ENCODE results near the gene IFT122.

IFT122 gene

DNA sequence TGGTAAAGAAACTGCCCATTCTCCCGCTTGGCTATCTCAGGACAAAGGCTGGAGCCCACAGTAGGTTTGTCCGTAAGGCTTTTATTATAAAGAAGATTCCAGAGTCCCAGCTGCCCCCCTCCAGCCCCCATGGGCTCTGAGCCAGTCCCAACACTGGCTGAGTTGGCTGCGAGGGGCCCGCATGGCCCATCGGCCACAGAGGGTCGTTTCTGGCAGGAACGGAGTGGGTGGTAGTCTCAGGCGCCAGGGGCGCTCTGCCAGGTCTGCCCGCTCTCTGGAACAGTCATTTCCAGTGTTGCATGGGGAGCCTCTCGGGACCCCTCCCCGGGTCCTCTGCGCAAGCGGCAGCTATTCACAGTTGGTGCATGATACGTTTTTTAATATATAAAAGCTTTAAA is 115.1 kb downstream of the IFT122 start:
- TF ChIP-seq, protein P1, sequence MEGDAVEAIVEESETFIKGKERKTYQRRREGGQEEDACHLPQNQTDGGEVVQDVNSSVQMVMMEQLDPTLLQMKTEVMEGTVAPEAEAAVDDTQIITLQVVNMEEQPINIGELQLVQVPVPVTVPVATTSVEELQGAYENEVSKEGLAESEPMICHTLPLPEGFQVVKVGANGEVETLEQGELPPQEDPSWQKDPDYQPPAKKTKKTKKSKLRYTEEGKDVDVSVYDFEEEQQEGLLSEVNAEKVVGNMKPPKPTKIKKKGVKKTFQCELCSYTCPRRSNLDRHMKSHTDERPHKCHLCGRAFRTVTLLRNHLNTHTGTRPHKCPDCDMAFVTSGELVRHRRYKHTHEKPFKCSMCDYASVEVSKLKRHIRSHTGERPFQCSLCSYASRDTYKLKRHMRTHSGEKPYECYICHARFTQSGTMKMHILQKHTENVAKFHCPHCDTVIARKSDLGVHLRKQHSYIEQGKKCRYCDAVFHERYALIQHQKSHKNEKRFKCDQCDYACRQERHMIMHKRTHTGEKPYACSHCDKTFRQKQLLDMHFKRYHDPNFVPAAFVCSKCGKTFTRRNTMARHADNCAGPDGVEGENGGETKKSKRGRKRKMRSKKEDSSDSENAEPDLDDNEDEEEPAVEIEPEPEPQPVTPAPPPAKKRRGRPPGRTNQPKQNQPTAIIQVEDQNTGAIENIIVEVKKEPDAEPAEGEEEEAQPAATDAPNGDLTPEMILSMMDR (IDR thresholded peaks at IDR 0.05; ENCODE audit: low read depth, low read length), result no peak
- no peak for DNase-seq (ENCODE audit: low read depth, low spot score)
- in situ Hi-C loops (cut with HindIII; ENCODE audit: low sequenced_read_pairs), result no loop called here

DNA sequence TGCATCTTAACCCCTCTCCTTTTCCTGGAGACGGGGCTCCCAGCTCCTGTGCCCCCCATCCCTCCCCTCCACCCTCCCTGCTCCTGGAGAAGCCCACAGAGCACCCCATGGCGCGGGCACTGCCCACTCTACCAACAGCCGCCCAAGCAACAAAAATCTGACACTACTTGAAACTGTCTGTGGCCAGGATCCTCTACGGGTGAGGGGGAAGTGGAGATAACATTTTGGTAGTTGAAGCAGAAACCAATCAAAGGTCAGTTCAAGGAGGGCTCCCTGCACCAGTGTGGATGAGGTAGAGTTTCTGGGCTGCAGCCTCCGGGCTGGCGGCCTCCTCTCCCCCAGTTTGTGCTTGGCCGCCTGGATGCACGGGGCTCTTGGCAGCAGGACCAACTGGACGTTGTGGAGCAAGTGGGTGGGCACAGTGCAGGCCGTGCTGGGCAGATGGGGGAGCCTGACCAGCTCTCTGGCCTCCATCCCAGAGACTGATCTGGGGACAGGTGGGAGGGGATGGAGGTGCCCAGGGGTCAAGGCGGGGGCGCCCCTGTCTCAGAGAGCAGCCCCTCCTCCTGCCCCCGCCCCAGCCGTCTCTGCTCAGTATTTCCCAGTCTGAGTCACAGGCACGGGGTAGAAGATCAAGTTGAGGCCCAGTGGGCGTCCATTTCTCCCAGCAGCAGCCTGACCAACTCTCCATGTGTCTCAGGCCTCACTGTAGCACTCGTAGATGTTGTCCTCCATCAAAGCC is 115.8 kb downstream of the IFT122 start:
- no peak overlapping the region for H3K4me3 ChIP-seq (ENCODE audit: low read depth, low read length)
- no peak for DNase-seq (ENCODE audit: low read depth, low spot score)
- in situ Hi-C loops (cut with HindIII; ENCODE audit: low sequenced_read_pairs), result no loop called here
- TF ChIP-seq, protein P1 (IDR thresholded peaks at IDR 0.05; ENCODE audit: low read depth, low read length), result no peak

More for the DNA sequence above, 115.1 kb downstream of the IFT122 start:
- no peak overlapping the region for H3K4me3 ChIP-seq (ENCODE audit: low read depth, low read length)

DNA sequence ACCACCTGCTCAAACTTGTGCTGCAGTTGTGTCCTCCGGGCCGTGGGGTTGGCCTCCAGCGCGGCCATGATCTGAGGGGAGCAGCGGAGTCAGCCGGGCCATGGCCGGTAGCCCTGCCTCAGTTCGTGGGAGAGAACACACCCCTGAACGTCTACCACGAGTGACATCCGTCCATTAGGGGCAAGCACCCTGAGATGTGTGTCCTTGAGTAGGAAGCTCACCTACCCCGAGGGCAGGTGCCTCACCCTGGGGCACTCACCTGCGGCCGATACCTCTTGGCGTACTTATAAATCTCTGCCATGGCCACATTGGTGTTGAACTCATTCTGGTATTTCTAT is 116.3 kb downstream of the IFT122 start:
- TF ChIP-seq, protein P1 (IDR thresholded peaks at IDR 0.05; ENCODE audit: low read depth, low read length), result no peak
- no peak overlapping the region for H3K4me3 ChIP-seq (ENCODE audit: low read depth, low read length)
- in situ Hi-C loops (cut with HindIII; ENCODE audit: low sequenced_read_pairs), result no loop called here
- DNase-seq (ENCODE audit: low read depth, low spot score), result no peak

DNA sequence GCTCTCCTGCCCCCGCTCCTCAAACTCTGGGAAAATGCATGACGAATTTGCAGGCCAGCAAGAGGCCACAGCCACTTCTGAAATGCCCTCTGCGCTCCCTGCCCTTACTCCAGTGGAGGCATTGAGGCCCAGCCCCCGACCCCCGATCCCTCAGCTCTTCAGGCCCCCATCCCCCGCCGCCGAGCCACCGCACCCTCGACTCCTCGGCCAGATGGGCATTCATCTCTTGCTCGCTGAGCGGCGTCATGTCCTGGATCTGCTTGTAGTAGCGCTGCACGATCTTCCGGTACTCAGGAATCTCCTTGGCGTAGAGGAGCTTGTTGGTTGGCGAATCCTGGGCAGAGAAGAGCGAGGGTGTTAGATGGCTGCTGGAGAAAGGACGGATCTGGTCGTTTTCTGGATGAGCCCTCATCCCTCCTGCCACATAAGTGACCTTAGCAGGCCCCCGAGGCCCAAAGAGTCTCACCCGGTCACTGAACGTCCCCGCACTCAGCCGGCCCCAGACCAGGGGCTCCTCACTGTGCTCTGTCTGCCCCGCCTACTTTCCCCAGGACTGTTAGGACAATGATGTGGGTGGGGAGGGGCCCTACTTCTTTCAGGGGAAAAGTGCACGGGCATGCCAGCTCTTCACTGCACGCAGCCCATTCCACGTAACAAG is 117.0 kb downstream of the IFT122 start:
- DNase-seq (ENCODE audit: low read depth, low spot score), result no peak
- in situ Hi-C loops (cut with HindIII; ENCODE audit: low sequenced_read_pairs), result no loop called here
- TF ChIP-seq, protein P1 (IDR thresholded peaks at IDR 0.05; ENCODE audit: low read depth, low read length), result no peak
- no peak overlapping the region for H3K4me3 ChIP-seq (ENCODE audit: low read depth, low read length)

DNA sequence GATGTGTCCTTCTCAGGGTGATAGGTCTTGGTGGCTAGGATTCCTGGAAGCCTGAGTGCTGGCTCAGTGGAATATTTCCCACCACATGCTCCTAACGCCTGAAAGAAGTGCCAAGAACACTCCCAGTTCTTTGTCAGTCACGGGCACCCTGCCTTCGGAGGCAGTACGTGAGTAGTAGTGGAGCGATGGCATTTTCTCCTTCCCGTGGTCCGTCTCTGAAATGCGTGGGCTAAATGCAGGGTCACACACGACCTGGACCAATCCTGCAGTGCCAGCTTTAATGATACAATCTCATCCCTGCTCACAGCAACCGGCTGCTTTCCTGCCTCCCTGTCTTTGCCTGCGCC is 117.5 kb downstream of the IFT122 start:
- in situ Hi-C loops (cut with HindIII; ENCODE audit: low sequenced_read_pairs), result no loop called here
- DNase-seq (ENCODE audit: low read depth, low spot score), result peak; percentile 39
- TF ChIP-seq, protein P1 (IDR thresholded peaks at IDR 0.05; ENCODE audit: low read depth, low read length), result no peak
- H3K4me3 ChIP-seq (ENCODE audit: low read depth, low read length), result no peak overlapping the region

DNA sequence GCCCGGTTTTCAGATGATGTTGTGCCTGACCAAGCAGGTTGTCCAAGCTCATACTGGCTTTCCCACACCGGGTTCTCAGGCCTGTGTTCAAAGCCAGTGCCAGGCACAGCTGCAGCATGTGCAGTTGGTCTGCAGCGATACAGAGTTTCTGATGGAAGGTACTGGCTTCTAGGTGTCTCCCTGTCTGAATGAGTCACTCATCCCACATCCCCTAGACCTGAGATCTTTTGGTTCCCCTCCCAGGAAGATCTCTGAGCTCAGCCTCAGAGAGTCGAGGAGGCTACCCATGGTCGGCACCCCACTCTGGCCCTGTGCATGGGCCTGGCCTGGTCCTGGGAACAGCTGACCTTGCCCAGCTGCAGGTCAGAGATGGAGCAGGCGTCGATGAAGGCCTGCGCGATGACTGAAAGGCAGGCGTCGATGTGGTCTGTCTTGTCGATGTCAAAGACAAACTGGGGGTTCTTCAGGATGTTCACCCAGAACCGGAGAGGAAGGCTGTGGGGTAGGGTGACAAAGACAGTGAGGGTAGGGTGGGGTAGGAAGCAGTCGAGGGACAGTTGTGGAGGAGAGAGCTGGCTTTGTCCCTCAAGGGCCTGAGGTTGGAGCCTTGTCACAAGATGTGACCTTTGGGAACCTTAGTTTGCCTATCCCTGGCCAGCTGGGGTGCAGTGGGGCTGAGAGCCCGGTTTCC is 118.2 kb downstream of the IFT122 start:
- in situ Hi-C loops (cut with HindIII; ENCODE audit: low sequenced_read_pairs), result no loop called here
- peak; percentile 24 for DNase-seq (ENCODE audit: low read depth, low spot score)
- TF ChIP-seq, protein P1 (IDR thresholded peaks at IDR 0.05; ENCODE audit: low read depth, low read length), result no peak
- no peak overlapping the region for H3K4me3 ChIP-seq (ENCODE audit: low read depth, low read length)
